HepG2 (cell line): ENCODE data around the gene KIF22. TPM values are rescaled to one million over a fixed set of nuclear protein-coding genes. Genes with fewer than 3 reads are reported as not detected.

Source experiments
- AGO1 ChIP-seq: fragments of 200-400 bp; formaldehyde crosslinking; IDR thresholded peaks from 2 replicates; pipeline ENCODE4 v1.6.1; 2017; ENCODE audit warnings: mild to moderate bottlenecking, low read depth, low read length, moderate library complexity; ENCODE audit not compliant: poor library complexity, severe bottlenecking
- EEA1 ChIP-seq: sonication (generic); formaldehyde crosslinking; IDR thresholded peaks from 2 replicates; pipeline ENCODE4 v1.5.1; 2020; ENCODE audit warnings: mild to moderate bottlenecking, missing genetic modification reagents, borderline replicate concordance
- GMEB1 ChIP-seq: sonication (generic); formaldehyde crosslinking; IDR thresholded peaks from 2 replicates; pipeline ENCODE4 v1.5.1; 2020; ENCODE audit warnings: missing genetic modification reagents, mild to moderate bottlenecking, borderline replicate concordance
- MTA3 ChIP-seq: sonication (generic); formaldehyde crosslinking; IDR thresholded peaks from 2 replicates; pipeline ENCODE4 v1.4.0; 2020; ENCODE audit warnings: missing genetic modification reagents
- NCOA5 ChIP-seq: sonication (generic); formaldehyde crosslinking; IDR thresholded peaks from 2 replicates; pipeline ENCODE4 v1.4.0; 2020; ENCODE audit warnings: missing genetic modification reagents
- NCOR1 ChIP-seq: fragments of 200-600 bp; sonication (generic); IDR thresholded peaks from 2 replicates; pipeline ENCODE4 v1.7.0; 2017; ENCODE audit warnings: antibody characterized with exemption, low read length, borderline replicate concordance
- NRL ChIP-seq: sonication (generic); formaldehyde crosslinking; IDR thresholded peaks from 2 replicates; pipeline ENCODE4 v1.5.0; 2020; ENCODE audit warnings: missing genetic modification reagents, mild to moderate bottlenecking, moderate library complexity, borderline replicate concordance
- RFXAP ChIP-seq: sonication (generic); formaldehyde crosslinking; IDR thresholded peaks from 2 replicates; pipeline ENCODE4 v1.4.0; 2020; ENCODE audit warnings: missing genetic modification reagents, borderline replicate concordance
- TBP ChIP-seq: sonication (generic); formaldehyde crosslinking; IDR thresholded peaks from 2 replicates; pipeline ENCODE4 v1.5.0; 2020; ENCODE audit warnings: missing genetic modification reagents
- TERF1 ChIP-seq: sonication (generic); formaldehyde crosslinking; IDR thresholded peaks from 2 replicates; pipeline ENCODE4 v1.8.0; 2022; ENCODE audit warnings: mild to moderate bottlenecking, missing genetic modification reagents, moderate library complexity
- USF2 ChIP-seq, 2 experiments: sonication (generic) in 1 of 2; formaldehyde crosslinking in 1 of 2; IDR thresholded peaks; 2 replicates each; pipeline versions ENCODE4 v1.5.1 to v1.6.1; 2011 to 2020; ENCODE audit warnings: borderline replicate concordance in 1 of 2, low read depth in 1 of 2, low read length in 1 of 2, mild to moderate bottlenecking in 1 of 2, missing genetic modification reagents in 1 of 2, moderate library complexity in 1 of 2
- ZNF180 ChIP-seq: sonication (generic); formaldehyde crosslinking; IDR thresholded peaks from 2 replicates; pipeline ENCODE4 v1.4.0; 2020; ENCODE audit warnings: low read depth, missing genetic modification reagents, borderline replicate concordance
- ZNF597 ChIP-seq: sonication (generic); formaldehyde crosslinking; IDR thresholded peaks from 2 replicates; pipeline ENCODE4 v1.5.0; 2020; ENCODE audit warnings: missing genetic modification reagents
- ZNF737 ChIP-seq: sonication (generic); formaldehyde crosslinking; IDR thresholded peaks from 2 replicates; pipeline ENCODE4 v1.5.0; 2020; ENCODE audit warnings: missing genetic modification reagents, mild to moderate bottlenecking, borderline replicate concordance
- ZNF746 ChIP-seq: sonication (generic); formaldehyde crosslinking; IDR thresholded peaks from 2 replicates; pipeline ENCODE4 v1.8.0; 2022; ENCODE audit warnings: mild to moderate bottlenecking, missing genetic modification reagents
- ZNF777 ChIP-seq: sonication (generic); formaldehyde crosslinking; IDR thresholded peaks from 2 replicates; pipeline ENCODE4 v1.4.0; 2020; ENCODE audit warnings: missing genetic modification reagents
- ZNF883 ChIP-seq: sonication (generic); formaldehyde crosslinking; IDR thresholded peaks from 2 replicates; pipeline ENCODE4 v1.5.1; 2020; ENCODE audit warnings: mild to moderate bottlenecking, missing genetic modification reagents; ENCODE audit errors: not compliant biosample characterization
- polyA plus RNA-seq, 8 experiments: library from polyadenylated mRNA; depleted of rRNA in 3 of 8; stranded (reverse) in 7 of 8; unstranded in 1 of 8; fragments of >200 nt; fragmentation: Illumina TruSeq in 4 of 8; extraction: Trizol in 4 of 8; gene quantifications; 2 replicates each; pipeline versions ENCODE4 v1.2.1 to v1.2.3, GENCODE V29; 2011 to 2016; ENCODE audit warnings: low read depth in 4 of 8, missing spikeins in 1 of 8, mixed read lengths in 1 of 8; ENCODE audit not compliant: insufficient read depth in 1 of 8
- total RNA-seq, 5 experiments: library from RNA; depleted of rRNA; stranded (reverse); fragments of >200 nt; fragmentation: Illumina TruSeq; extraction: Trizol; gene quantifications; 2 replicates each; pipeline ENCODE4 v1.2.3, GENCODE V29; 2016; ENCODE audit warnings: low read depth in 1 of 5
- TF ChIP-seq, protein P1 (sequence below): sonication (generic); formaldehyde crosslinking; IDR thresholded peaks from 2 replicates; pipeline ENCODE4 v1.5.0; 2020; ENCODE audit warnings: missing genetic modification reagents

The KIF22 gene
- total and polyA plus RNA-seq, 2 of the 13 experiments (the other 11 are each of a cell fraction or from before 2014, with no cell fraction given), result 95.8 to 118 TPM

DNA sequence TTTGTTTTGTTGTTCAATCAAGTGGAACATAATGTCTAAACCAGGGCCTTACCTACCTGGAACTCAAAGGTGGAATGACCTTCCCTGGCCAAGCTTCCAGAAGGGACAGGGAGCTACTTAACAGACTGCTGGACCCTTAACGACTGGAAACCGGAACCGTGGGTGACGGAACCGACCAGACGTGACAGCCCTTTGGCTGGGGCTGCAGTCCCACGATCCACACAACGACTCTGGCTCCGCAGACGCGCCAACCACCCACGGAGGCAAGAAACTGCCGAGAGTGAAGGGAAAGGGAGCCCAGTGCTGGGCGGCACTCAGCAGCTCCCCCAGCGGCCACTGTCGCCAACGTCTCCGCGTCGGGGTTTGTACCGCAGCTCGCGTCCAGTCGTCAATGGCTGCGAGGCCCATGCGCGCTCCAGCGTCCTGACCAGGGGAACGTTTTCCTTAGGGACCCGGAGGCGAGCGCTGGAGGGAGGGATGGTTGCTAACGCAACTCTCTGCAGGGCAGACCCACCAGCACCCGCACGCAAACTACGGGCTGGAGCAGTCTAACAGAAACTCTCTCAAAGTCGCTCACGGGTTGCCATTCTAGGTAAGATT is 5.5 kb upstream of the KIF22 start (continued):
- TF ChIP-seq ZNF597 (CRISPR knock-in tag) (no peak), ZNF746 (CRISPR knock-in tag) (no peak), NCOR1 (no peak), ZNF883 (CRISPR knock-in tag) (peak; percentile 86), NCOA5 (CRISPR knock-in tag) (no peak), GMEB1 (CRISPR knock-in tag) (peak; percentile 67), ZNF737 (CRISPR knock-in tag) (no peak), ZNF180 (CRISPR knock-in tag) (no peak), EEA1 (CRISPR knock-in tag) (0 out of 2 replicates have a peak, but pooled peaks have one; percentile 3), TBP (CRISPR knock-in tag) (no peak), RFXAP (CRISPR knock-in tag) (no peak), NRL (CRISPR knock-in tag) (peak; percentile 45; the same call in 1 of the 2 replicates), USF2 (IDR thresholded peaks at IDR 0.05; ENCODE audit: low read depth, low read length) (peak; percentile 3; the same call in 1 of the 2 replicates), USF2 (CRISPR knock-in tag; IDR thresholded peaks at IDR 0.05; ENCODE audit: borderline replicate concordance) (no peak), MTA3 (CRISPR knock-in tag) (no peak), AGO1 (peak; percentile 65), TERF1 (CRISPR knock-in tag) (no peak), ZNF777 (CRISPR knock-in tag) (peak; percentile 60; the same call in 1 of the 2 replicates)
- TF ChIP-seq, protein P1, sequence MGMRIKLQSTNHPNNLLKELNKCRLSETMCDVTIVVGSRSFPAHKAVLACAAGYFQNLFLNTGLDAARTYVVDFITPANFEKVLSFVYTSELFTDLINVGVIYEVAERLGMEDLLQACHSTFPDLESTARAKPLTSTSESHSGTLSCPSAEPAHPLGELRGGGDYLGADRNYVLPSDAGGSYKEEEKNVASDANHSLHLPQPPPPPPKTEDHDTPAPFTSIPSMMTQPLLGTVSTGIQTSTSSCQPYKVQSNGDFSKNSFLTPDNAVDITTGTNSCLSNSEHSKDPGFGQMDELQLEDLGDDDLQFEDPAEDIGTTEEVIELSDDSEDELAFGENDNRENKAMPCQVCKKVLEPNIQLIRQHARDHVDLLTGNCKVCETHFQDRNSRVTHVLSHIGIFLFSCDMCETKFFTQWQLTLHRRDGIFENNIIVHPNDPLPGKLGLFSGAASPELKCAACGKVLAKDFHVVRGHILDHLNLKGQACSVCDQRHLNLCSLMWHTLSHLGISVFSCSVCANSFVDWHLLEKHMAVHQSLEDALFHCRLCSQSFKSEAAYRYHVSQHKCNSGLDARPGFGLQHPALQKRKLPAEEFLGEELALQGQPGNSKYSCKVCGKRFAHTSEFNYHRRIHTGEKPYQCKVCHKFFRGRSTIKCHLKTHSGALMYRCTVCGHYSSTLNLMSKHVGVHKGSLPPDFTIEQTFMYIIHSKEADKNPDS (CRISPR knock-in tag), result no peak
